C4-2B (cell line): ENCODE results near the gene SLC6A9.

ENCODE experiments used
- H3K27ac ChIP-seq: fragments of 450-650 bp; 2 replicates; pipeline ENCODE4 v1.5.1; 2017
- CTCF ChIP-seq: fragments of 450-650 bp; conservative IDR thresholded peaks from 2 replicates; pipeline ENCODE4 v1.5.1; 2017; ENCODE audit warnings: mild to moderate bottlenecking
- ZFX ChIP-seq: fragments of 450-650 bp; IDR thresholded peaks from 2 replicates; pipeline ENCODE4 v1.6.1; 2017

Gene SLC6A9

DNA sequence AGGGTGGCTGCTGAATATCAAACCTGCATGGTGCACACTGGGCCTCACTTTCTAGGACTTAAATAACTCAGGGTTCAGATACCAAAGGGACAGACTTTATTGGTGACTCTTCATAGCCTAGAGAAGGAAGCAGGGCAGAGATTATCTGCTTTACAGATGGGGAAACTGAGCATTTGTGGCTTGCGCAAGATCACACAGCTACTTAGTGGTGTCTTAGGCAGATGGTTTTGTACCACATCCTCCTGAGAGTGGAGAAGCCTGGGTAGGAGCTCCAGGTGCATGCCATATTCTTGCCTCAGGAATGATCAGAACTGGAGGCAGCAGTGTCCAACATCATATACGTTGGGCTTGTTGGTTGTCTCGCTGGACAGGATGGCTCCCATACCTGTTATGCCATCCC lies 68.3 kb downstream of the SLC6A9 start:
- no peak overlapping the region for H3K27ac ChIP-seq
- TF ChIP-seq ZFX: no peak
- TF ChIP-seq CTCF: no peak

GRCh38 chr1:43962324-43962723 lies 68.9 kb downstream of the SLC6A9 start:
- no peak overlapping the region for H3K27ac ChIP-seq
- TF ChIP-seq CTCF (no peak), ZFX (no peak)

DNA sequence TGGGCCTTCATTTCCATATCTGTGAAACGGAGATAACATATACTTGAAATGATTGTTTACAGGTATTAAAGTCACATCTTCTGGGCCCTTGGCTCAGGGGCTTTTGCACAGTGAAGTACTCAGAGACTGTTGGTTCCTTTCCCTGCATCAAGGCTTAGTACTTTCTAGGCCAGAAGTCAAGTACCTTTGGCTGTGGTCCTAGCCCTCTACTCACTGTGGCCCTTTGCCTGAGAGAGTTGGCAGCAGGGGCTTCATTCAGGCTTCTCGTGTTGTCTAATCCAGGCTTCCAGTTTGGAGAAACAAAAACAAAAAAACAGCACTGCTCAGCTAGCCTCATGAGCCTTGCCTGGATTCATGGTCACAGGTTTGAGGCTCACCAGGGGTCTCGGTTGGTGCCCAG lies 69.6 kb downstream of the SLC6A9 start:
- no peak for TF ChIP-seq ZFX
- TF ChIP-seq CTCF: no peak
- no peak overlapping the region for H3K27ac ChIP-seq

DNA sequence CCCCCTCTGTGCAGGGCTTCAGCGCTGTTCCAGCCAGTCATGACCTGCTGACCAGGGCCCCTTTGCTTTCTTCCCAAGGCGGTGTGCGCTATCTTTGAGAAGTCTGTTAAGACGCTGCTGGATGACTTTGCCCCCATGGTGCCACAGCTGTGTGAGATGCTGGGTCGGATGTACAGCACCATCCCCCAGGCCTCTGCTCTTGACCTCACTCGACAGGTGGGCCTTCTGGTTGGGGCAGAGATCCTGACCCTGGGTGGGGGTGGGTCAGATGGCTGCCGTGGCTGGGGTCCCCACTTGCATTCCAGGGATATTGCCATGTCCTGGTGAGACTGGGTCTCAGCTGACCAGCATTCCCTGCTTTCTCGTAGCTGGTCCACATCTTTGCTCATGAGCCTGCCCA lies 70.5 kb downstream of the SLC6A9 start:
- TF ChIP-seq ZFX (no peak), CTCF (no peak)
- H3K27ac ChIP-seq: no peak overlapping the region

DNA sequence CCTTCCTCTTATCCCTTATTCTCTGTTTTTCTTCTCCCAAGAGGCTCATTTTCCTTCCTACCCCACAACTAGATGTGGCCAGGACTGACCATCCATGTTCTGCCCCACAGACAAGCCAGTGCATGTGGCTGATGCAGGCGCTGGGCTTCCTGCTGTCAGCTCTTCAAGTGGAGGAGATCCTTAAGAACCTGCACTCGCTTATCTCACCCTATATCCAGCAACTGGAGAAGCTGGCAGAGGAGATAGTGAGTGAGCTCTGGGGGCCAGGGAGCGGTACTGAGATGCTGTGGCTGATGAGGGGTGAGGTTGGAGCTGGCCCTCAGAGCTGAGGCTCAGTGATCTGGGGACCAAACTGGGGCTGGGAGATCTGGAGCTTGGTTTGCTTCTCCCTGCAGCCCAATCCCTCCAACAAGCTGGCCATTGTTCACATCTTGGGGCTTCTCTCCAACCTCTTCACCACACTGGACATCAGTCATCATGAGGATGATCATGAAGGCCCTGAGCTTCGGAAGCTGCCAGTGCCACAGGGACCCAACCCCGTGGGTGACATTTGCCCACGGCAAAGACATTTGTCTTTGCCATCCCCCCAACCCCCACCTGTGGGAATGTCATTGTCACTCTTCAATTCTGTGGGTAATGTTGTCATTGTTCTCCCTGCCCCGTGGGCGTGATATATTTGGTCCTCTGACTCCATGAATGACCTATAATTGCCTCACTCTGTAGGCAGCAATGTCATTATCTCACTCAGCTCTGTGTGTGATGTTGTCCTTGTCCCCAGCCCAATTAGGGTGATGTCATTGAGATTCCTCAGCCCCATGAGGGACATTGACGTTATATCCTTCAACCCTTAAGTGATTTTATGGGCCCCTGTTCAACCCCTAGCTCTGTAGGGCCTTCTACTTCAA lies 72.7 kb downstream of the SLC6A9 start:
- H3K27ac ChIP-seq: no peak overlapping the region
- TF ChIP-seq ZFX: no peak
- no peak for TF ChIP-seq CTCF

DNA sequence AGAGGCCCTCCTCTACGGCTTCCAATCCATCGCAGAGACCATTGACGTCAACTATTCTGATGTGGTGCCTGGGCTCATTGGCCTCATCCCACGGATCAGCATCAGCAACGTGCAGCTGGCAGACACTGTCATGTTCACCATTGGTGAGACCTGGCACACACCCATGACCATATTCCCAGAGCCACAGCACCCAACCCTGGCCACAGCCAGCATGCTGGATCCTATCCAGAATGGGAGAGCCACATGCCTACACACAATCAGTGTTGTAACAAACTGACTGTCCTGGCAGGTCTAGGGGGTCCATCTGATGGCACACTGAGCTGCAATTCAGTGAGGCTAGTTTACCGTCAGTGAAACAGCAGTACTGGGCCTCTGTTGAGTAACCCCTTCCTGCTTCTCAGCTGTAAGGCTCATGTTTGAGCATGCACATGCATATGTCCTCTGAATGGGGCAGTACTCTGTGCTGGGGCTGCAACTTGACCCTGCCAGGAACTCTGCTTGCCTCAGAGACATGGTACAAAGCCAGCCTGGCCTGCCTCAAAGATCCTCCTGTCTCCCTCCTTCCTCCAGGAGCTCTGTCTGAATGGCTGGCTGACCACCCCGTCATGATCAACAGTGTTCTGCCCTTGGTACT lies 73.7 kb downstream of the SLC6A9 start:
- H3K27ac ChIP-seq: no peak overlapping the region
- no peak for TF ChIP-seq CTCF
- TF ChIP-seq ZFX: no peak

DNA sequence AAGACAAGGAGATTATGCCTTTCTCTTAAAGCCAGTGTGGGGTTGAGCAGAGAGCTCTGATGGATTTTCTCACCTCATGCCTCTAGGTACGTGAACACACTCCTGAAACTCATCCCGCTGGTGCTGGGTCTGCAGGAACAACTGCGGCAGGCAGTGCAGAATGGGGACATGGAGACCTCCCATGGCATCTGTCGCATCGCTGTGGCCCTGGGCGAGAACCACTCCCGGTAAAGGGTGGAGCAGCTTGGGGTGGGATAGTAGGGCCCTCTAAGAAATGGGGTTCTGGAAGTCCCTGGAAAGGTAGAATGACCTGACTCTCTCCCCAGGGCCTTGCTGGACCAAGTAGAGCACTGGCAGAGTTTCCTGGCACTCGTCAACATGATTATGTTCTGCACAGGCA lies 75.0 kb downstream of the SLC6A9 start:
- TF ChIP-seq ZFX (no peak), CTCF (no peak)
- no peak overlapping the region for H3K27ac ChIP-seq
